GM12892 (cell line): Measurements from ENCODE around the gene TAS2R8.

Source experiments
- POLR2A ChIP-seq: IDR thresholded peaks from 2 replicates; pipeline ENCODE4 v1.6.1; 2011; ENCODE audit warnings: low read depth, low read length, control low read depth
- POLR2AphosphoS5 ChIP-seq: IDR thresholded peaks from 2 replicates; pipeline ENCODE4 v1.6.1; 2011; ENCODE audit warnings: low read depth, low read length, control low read depth

DNA sequence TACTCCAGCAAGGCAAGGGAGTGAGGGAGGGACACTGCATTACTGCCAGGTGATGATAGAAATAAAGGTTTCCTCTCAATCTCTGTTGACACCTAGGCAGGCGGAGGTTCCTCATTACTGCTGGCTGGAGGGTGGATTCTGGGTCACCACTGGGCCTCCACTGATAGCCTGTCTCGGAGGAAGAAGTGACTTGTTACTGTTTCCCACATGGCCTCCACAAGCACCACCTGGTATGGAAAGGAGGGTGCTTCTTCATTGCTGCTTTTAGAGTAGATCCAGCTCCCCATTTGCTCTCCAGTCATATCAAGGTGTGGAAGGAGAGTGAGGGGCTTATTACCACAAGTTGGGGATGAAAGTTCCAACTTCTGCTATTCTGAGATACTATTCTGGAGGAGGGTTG lies 35.8 kb upstream of the TAS2R8 start:
- TF ChIP-seq POLR2A (no peak), POLR2AphosphoS5 (no peak)
